ENCODE measurements around the gene AASS.
"Not testable (repeated sequence)": the region's sequence is repeated elsewhere in the genome, so short reads cannot be mapped to it uniquely, and the experiment has no call there.

AASS gene

GRCh38 chr7:122143751-122144711 is at the start of gene AASS:
TSS of gene AASS (minus strand) at chr7:122144249. CDS start at chr7:122133726, 10,523 bp downstream.
- peak; percentile 43 to 47 for DNase-seq (ENCODE audit: low read depth in 2 of 2)

- no peak for DNase-seq (ENCODE audit: low read depth in 2 of 2)
Measured at GRCh38 chr7:122188785-122189184, 44.7 kb upstream of the AASS start.

GRCh38 chr7:122183106-122183505 is 39.1 kb upstream of the AASS start:
- no peak for DNase-seq (ENCODE audit: low read depth in 2 of 2)

- DNase-seq (ENCODE audit: low read depth in 2 of 2), result no peak
Measured at GRCh38 chr7:122182081-122182480, 38.0 kb upstream of the AASS start.

- not testable (repeated sequence) for DNase-seq (ENCODE audit: low read depth in 2 of 2)
Measured at GRCh38 chr7:122172144-122172543, 28.1 kb upstream of the AASS start.

GRCh38 chr7:122166740-122167139 is 22.7 kb upstream of the AASS start:
- DNase-seq (ENCODE audit: low read depth in 2 of 2), result no peak

GRCh38 chr7:122166275-122166674 is 22.2 kb upstream of the AASS start:
- DNase-seq (ENCODE audit: low read depth in 2 of 2), result no peak

- DNase-seq (ENCODE audit: low read depth in 2 of 2), result no peak
Measured at GRCh38 chr7:122161628-122162027, 17.6 kb upstream of the AASS start.

GRCh38 chr7:122155566-122155965 is 11.5 kb upstream of the AASS start:
- no peak for DNase-seq (ENCODE audit: low read depth in 2 of 2)

GRCh38 chr7:122148878-122149277 is 4.8 kb upstream of the AASS start:
- no peak for DNase-seq (ENCODE audit: low read depth in 2 of 2)

GRCh38 chr7:122148081-122148480 is 4.0 kb upstream of the AASS start:
- DNase-seq (ENCODE audit: low read depth in 2 of 2), result no peak

- DNase-seq (ENCODE audit: low read depth in 2 of 2), result no peak
Measured at GRCh38 chr7:122145937-122146645, 2.0 kb upstream of the AASS start.

- DNase-seq (ENCODE audit: low read depth in 2 of 2), result no peak
Measured at GRCh38 chr7:122143376-122143750, 686 bp downstream of the AASS start.

GRCh38 chr7:122140918-122141317 is 3.1 kb downstream of the AASS start:
- no peak for DNase-seq (ENCODE audit: low read depth in 2 of 2)

GRCh38 chr7:122137251-122138077 is 6.6 kb downstream of the AASS start:
- DNase-seq (ENCODE audit: low read depth in 2 of 2), result no peak

- DNase-seq (ENCODE audit: low read depth in 2 of 2), result no peak
Measured at GRCh38 chr7:122136639-122137245, 7.3 kb downstream of the AASS start.

GRCh38 chr7:122136078-122136477 is 8.0 kb downstream of the AASS start:
- no peak for DNase-seq (ENCODE audit: low read depth in 2 of 2)

- DNase-seq (ENCODE audit: low read depth in 2 of 2), result no peak
Measured at GRCh38 chr7:122135275-122135674, 8.8 kb downstream of the AASS start.

- not testable (repeated sequence) for DNase-seq (ENCODE audit: low read depth in 2 of 2)
Measured at GRCh38 chr7:122134793-122135192, 9.3 kb downstream of the AASS start.

GRCh38 chr7:122133477-122133876 is 10.6 kb downstream of the AASS start:
- no peak for DNase-seq (ENCODE audit: low read depth in 2 of 2)

GRCh38 chr7:122132341-122132740 is 11.7 kb downstream of the AASS start:
- no peak for DNase-seq (ENCODE audit: low read depth in 2 of 2)

- DNase-seq (ENCODE audit: low read depth in 2 of 2), result no peak
Measured at GRCh38 chr7:122123746-122124145, 20.3 kb downstream of the AASS start.
